Measurements from ENCODE around the gene RAB11FIP5.

RAB11FIP5 gene

GRCh38 chr2:73032702-73033097, 80.0 kb downstream of the RAB11FIP5 start:
- DNase-seq (ENCODE audit: low spot score): no peak

- no peak for DNase-seq (ENCODE audit: low spot score)
These were observed 80.7 kb downstream of the RAB11FIP5 start for GRCh38 chr2:73031725-73032701.

- DNase-seq (ENCODE audit: low spot score): no peak
These were observed 81.6 kb downstream of the RAB11FIP5 start for GRCh38 chr2:73031095-73031678.

DNA sequence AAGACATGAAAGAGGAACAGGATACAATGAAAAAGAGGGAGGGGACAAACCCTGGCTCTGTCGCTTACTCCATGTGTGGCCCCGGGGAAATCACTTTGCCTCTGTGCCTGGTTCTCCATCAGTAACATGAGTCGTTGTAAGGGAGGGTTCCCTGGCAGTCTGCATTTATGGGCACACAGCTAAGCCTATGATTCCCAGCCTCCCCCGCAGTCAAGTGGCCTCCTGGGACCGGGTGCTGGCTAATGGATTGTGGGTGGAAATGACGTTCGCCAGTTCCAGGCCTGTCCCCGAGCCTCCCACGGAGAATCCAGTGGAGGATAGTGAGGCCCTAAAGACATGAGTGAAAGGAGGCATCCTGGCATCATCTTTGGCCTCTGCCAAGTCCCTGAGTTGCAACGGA, 83.9 kb downstream of the RAB11FIP5 start:
- no peak for DNase-seq (ENCODE audit: low spot score)

- DNase-seq (ENCODE audit: low spot score): no peak
These were observed 85.4 kb downstream of the RAB11FIP5 start for GRCh38 chr2:73027340-73027739.

DNA sequence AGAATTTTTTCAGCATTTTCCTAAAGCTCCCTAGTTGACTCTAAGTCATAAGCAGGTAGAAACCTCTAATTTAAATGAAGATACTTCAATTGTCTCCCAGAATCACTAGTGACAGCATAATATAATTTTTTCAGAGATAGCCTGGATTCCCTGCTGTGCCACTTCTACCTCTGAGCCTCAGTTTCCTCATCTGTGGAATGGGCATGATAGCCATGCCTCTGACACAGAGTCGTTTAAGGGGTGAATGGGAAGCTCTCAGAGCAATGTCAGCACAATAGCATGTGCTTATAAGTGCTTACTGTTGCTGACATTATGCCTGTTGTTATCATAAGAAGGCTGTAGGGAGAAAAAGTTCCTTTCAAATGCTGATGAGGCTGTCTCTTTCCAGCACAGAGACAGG, 89.3 kb downstream of the RAB11FIP5 start:
- DNase-seq (ENCODE audit: low spot score): no peak
